ENCODE results near the gene KIFC1.

DNA sequence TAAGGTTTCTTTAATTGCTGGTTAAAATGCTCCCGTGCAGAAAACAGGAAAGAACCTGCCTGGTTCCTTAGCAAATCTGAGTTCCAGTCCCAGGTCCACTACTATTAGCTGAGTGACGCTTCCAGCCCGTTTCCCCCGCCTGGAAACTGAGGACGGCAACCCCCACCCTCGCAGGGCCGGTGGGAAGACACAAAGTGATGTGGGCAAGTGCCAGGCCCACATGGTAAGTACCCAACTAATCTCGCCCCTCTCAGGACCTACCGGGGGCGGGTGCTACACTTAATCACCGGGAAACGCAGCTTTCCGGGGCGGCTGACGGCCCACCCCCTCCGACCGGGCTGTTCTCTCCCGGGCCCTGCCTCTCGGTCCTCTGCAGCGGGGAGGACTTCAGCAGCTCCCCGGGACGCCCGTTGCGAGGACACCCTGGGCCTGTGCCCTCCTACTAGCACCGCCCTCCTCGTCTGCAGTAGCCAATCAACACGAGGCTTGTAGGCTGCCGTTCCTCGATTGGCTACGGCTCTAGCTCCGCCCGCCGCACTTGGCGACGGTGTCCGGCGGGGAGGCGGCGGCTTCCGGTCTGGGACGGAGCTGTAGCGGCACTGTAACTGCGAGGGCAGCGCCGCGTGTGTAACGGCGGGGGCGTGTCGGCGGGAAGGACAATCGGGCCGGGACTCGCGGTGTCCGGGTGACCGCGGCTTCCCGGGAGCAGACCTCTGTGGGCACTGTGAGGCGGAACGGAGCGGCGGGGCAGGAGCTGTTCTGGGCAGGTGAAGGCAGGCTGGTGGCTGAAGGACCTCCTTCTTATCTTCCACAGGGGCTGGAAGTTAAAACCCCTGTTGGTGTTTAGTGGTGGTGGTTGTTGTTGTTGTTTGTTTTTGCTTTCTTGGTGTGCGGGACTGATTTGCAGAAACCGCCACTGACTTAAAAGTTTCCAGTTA lies 62.7 kb downstream of the KIFC1 start, which contains the start of gene ZBTB9:
- TF ChIP-seq CTCF (conservative IDR thresholded peaks at IDR 0.05 in 1 of 2, IDR thresholded peaks at IDR 0.05 in 1 of 2; ENCODE audit: low read depth in 1 of 2, low read length in 2 of 2): no peak
- TF ChIP-seq EZH2 (IDR thresholded peaks at IDR 0.05; ENCODE audit: low read length, missing control alignments): no peak
